ENCODE measurements around the gene ATP8B4. TPM values are rescaled to one million over a fixed set of nuclear protein-coding genes. Genes with fewer than 3 reads are reported as not detected.

The ATP8B4 gene
- total RNA-seq, 4 donors from 2014 or later: 2.7 to 6.3 (median 3.7) TPM

- no peak overlapping the region for H3K4me3 ChIP-seq
Observed at GRCh38 chr15:49875392-49875791, 243.6 kb downstream of the ATP8B4 start.

GRCh38 chr15:49870472-49870871 is 248.6 kb downstream of the ATP8B4 start:
- Histone ChIP-seq H3K4me3 (no peak overlapping the region), H3K4me1 (peaks cover 0 to 2% (median 0%) of the 10 kb centered on the region in 4 donors), H3K36me3 (no peaks in the 10 kb centered on the region), H3K27me3 (no peaks in the 10 kb centered on the region), H3K27ac (replicated peaks in 1 of 4) (no peak overlapping the region), H3K9me3 (peaks cover 0 to 3% (median 0%) of the 10 kb centered on the region in 4 donors)
- DNase-seq (ENCODE audit: extremely low spot score): no peak
- intact Hi-C loops (cut with DNase I): no loop called here
- TF ChIP-seq POLR2AphosphoS5 (IDR thresholded peaks at IDR 0.05): no peak
- TF ChIP-seq POLR2A (IDR thresholded peaks at IDR 0.05; ENCODE audit: low read depth): no peak
- TF ChIP-seq EP300 (IDR thresholded peaks at IDR 0.05): no peak
- TF ChIP-seq CTCF (IDR thresholded peaks at IDR 0.05): no peak

More at GRCh38 chr15:49875392-49875791, 243.6 kb downstream of the ATP8B4 start:
- Histone ChIP-seq H3K9me3 (no peaks in the 10 kb centered on the region), H3K36me3 (no peaks in the 10 kb centered on the region), H3K27ac (replicated peaks in 1 of 4) (peak overlapping the region in 2 of 4 donors; percentile 10 to 12), H3K4me1 (peaks cover 11 to 38% (median 27%) of the 10 kb centered on the region in 4 donors), H3K27me3 (no peaks in the 10 kb centered on the region)
- intact Hi-C loops (cut with DNase I): no loop called here
- WGBS: 94% methylated on average over 2 of the region's 2 CpGs
- DNase-seq (ENCODE audit: extremely low spot score): no peak
- TF ChIP-seq POLR2A (IDR thresholded peaks at IDR 0.05; ENCODE audit: low read depth): no peak

GRCh38 chr15:49868348-49868747 is 250.7 kb downstream of the ATP8B4 start:
- H3K4me1 ChIP-seq: peaks cover 0 to 3% (median 0%) of the 10 kb centered on the region in 4 donors
- intact Hi-C loops (cut with DNase I): no loop called here
- H3K27me3 ChIP-seq: no peaks in the 10 kb centered on the region
- no peak overlapping the region for H3K27ac ChIP-seq (replicated peaks in 1 of 4)
- no peaks in the 10 kb centered on the region for H3K36me3 ChIP-seq
- H3K4me3 ChIP-seq: no peak overlapping the region
- no peak for DNase-seq (ENCODE audit: extremely low spot score)
- no peak for TF ChIP-seq EP300 (IDR thresholded peaks at IDR 0.05)
- no peak for TF ChIP-seq POLR2A (IDR thresholded peaks at IDR 0.05; ENCODE audit: low read depth)
- TF ChIP-seq POLR2AphosphoS5 (IDR thresholded peaks at IDR 0.05): no peak
- H3K9me3 ChIP-seq: peaks cover 0 to 3% (median 0%) of the 10 kb centered on the region in 4 donors

- Histone ChIP-seq H3K36me3 (no peaks in the 10 kb centered on the region), H3K27me3 (no peaks in the 10 kb centered on the region), H3K27ac (replicated peaks in 1 of 4) (no peak overlapping the region), H3K4me3 (no peak overlapping the region), H3K4me1 (peaks cover 0 to 3% (median 0%) of the 10 kb centered on the region in 4 donors), H3K9me3 (peaks cover 0 to 3% (median 0%) of the 10 kb centered on the region in 4 donors)
- DNase-seq (ENCODE audit: extremely low spot score): peak; percentile 26
- intact Hi-C loops (cut with DNase I): no loop called here
- no peak for TF ChIP-seq POLR2AphosphoS5 (IDR thresholded peaks at IDR 0.05)
- no peak for TF ChIP-seq POLR2A (IDR thresholded peaks at IDR 0.05; ENCODE audit: low read depth)
- no peak for TF ChIP-seq CTCF (IDR thresholded peaks at IDR 0.05)
- TF ChIP-seq EP300 (IDR thresholded peaks at IDR 0.05): no peak
- 91% methylated on average over 10 of the region's 10 CpGs for WGBS
Observed at GRCh38 chr15:49865925-49866757, 252.9 kb downstream of the ATP8B4 start.

- no peak for DNase-seq (ENCODE audit: extremely low spot score)
- peaks cover 0 to 3% (median 0%) of the 10 kb centered on the region in 4 donors for H3K4me1 ChIP-seq
- intact Hi-C loops (cut with DNase I): no loop called here
- H3K27me3 ChIP-seq: no peaks in the 10 kb centered on the region
- TF ChIP-seq CTCF (IDR thresholded peaks at IDR 0.05) (no peak), POLR2AphosphoS5 (IDR thresholded peaks at IDR 0.05) (no peak), EP300 (IDR thresholded peaks at IDR 0.05) (no peak), POLR2A (IDR thresholded peaks at IDR 0.05; ENCODE audit: low read depth) (no peak)
- WGBS: 71% methylated on average over 2 of the region's 2 CpGs
- H3K4me3 ChIP-seq: no peak overlapping the region
- peak overlapping the region in 1 of 4 donors; percentile 2 for H3K27ac ChIP-seq (replicated peaks in 1 of 4)
- no peaks in the 10 kb centered on the region for H3K36me3 ChIP-seq
- peaks cover 0 to 3% (median 0%) of the 10 kb centered on the region in 4 donors for H3K9me3 ChIP-seq
Observed at GRCh38 chr15:49864251-49864650, 254.8 kb downstream of the ATP8B4 start.

Measured in esophagus muscularis mucosa (tissue), 4 donors.